GM19395 (cell line): ENCODE results near the gene FAM174B.
"Not testable (repeated sequence)": the region's sequence is repeated elsewhere in the genome, so short reads cannot be mapped to it uniquely, and the experiment has no call there.

Source experiments
- ATAC-seq: cut with Tn5 transposase; IDR thresholded peaks from one replicate; pipeline ENCODE4 v1.9.1; 2021; ENCODE audit warnings: mild to moderate bottlenecking, moderate library complexity; ENCODE audit not compliant: unreplicated experiment

Gene FAM174B

GRCh38 chr15:92619145-92620101 lies 36.2 kb downstream of the FAM174B start:
- no peak for ATAC-seq

- ATAC-seq = no peak
These were observed 37.7 kb downstream of the FAM174B start for GRCh38 chr15:92617549-92618520.

GRCh38 chr15:92616621-92617548 lies 38.7 kb downstream of the FAM174B start:
- ATAC-seq = no peak

GRCh38 chr15:92614791-92615785 lies 40.5 kb downstream of the FAM174B start:
- no peak for ATAC-seq

GRCh38 chr15:92614301-92614700 lies 41.3 kb downstream of the FAM174B start:
- no peak for ATAC-seq

GRCh38 chr15:92613841-92614240 lies 41.7 kb downstream of the FAM174B start:
- ATAC-seq = no peak

- no peak for ATAC-seq
These were observed 42.7 kb downstream of the FAM174B start for GRCh38 chr15:92612891-92613290.

GRCh38 chr15:92611995-92612745 lies 43.4 kb downstream of the FAM174B start:
- ATAC-seq = no peak

- ATAC-seq = no peak
These were observed 44.4 kb downstream of the FAM174B start for GRCh38 chr15:92611150-92611549.

GRCh38 chr15:92610101-92610520 lies 45.5 kb downstream of the FAM174B start:
- ATAC-seq = no peak

- ATAC-seq = no peak
These were observed 46.5 kb downstream of the FAM174B start for GRCh38 chr15:92608866-92609700.

- ATAC-seq = not testable (repeated sequence)
These were observed 48.8 kb downstream of the FAM174B start for GRCh38 chr15:92606836-92607150.

GRCh38 chr15:92606126-92606835 lies 49.3 kb downstream of the FAM174B start:
- no peak for ATAC-seq

- no peak for ATAC-seq
These were observed 50.2 kb downstream of the FAM174B start for GRCh38 chr15:92605225-92605944.

- ATAC-seq = no peak
These were observed 51.7 kb downstream of the FAM174B start for GRCh38 chr15:92603743-92604470.

- no peak for ATAC-seq
These were observed 52.3 kb downstream of the FAM174B start for GRCh38 chr15:92603278-92603677.
